CD4-positive, alpha-beta T cell (primary cell): Measurements from ENCODE around the gene TMEM132A. TPM values are rescaled to one million over a fixed set of nuclear protein-coding genes. Genes with fewer than 3 reads are reported as not detected.

Experiments
- ATAC-seq: fragments of 200-7000 bp; cut with Tn5 transposase; one replicate; pipeline ENCODE4 v1.10.0; 2022; ENCODE audit warnings: mild to moderate bottlenecking; ENCODE audit not compliant: poor library complexity
- CTCF ChIA-PET: fragments of 350-600 bp; sonication (Branson Sonifier 250); formaldehyde crosslinking; loops from one replicate; lab custom pipeline; 2021; ENCODE audit warnings: antibody characterized with exemption, inconsistent platforms; lab: Charles Lee
- POLR2A ChIA-PET: fragments of 350-600 bp; sonication (Branson Sonifier 250); formaldehyde crosslinking; loops from one replicate; lab custom pipeline; 2021; ENCODE audit warnings: antibody characterized with exemption, inconsistent platforms; lab: Charles Lee
- DNase-seq, 14 experiments: peaks; one replicate each; pipeline ENCODE4 v3.0.0-alpha.2; 2013 to 2020; ENCODE audit warnings: mixed read lengths in 2 of 14
- H3K27ac ChIP-seq, 2 donors: one replicate each; pipeline versions ENCODE4 v1.5.1 to v1.7.0; 2013; ENCODE audit warnings: low read length in 2 of 2, low read depth in 1 of 2, mild to moderate bottlenecking in 1 of 2
- H3K27me3 ChIP-seq, 2 experiments: 1 replicate in 1 of 2; 2 replicates in 1 of 2; pipeline versions ENCODE4 v1.6.1 to v1.7.0; 2013; ENCODE audit warnings: low read length in 2 of 2, control low read depth in 1 of 2, mild to moderate bottlenecking in 1 of 2, moderate library complexity in 1 of 2; ENCODE audit not compliant: insufficient read depth in 2 of 2, control insufficient read depth in 1 of 2
- H3K36me3 ChIP-seq: one replicate; pipeline ENCODE4 v1.6.1; 2013; ENCODE audit warnings: low read length, control low read depth; ENCODE audit not compliant: insufficient read depth
- H3K4me1 ChIP-seq: one replicate; pipeline ENCODE4 v1.6.1; 2013; ENCODE audit warnings: low read length, control low read depth; ENCODE audit not compliant: insufficient read depth
- H3K4me3 ChIP-seq: one replicate; pipeline ENCODE4 v1.5.1; 2013; ENCODE audit warnings: mild to moderate bottlenecking, low read length, moderate library complexity
- H3K9me3 ChIP-seq, 2 experiments: 1 replicate in 1 of 2; 2 replicates in 1 of 2; pipeline versions ENCODE4 v1.6.1 to v1.7.0; 2013; ENCODE audit warnings: low read length in 2 of 2, mild to moderate bottlenecking in 2 of 2, control low read depth in 1 of 2, moderate library complexity in 1 of 2; ENCODE audit not compliant: control insufficient read depth in 1 of 2, insufficient read depth in 1 of 2
- H3K27ac Mint-ChIP-seq: one replicate; pipeline ENCODE4 v1.8.0; 2020; ENCODE audit warnings: mixed read lengths
- H3K27me3 Mint-ChIP-seq: one replicate; pipeline ENCODE4 v1.8.0; 2021; ENCODE audit warnings: mixed read lengths
- H3K36me3 Mint-ChIP-seq: one replicate; pipeline ENCODE4 v1.8.0; 2021; ENCODE audit warnings: low read depth, mixed read lengths
- H3K4me1 Mint-ChIP-seq: one replicate; pipeline ENCODE4 v1.8.0; 2021; ENCODE audit warnings: low read depth, mixed read lengths
- H3K4me3 Mint-ChIP-seq: one replicate; pipeline ENCODE4 v1.8.0; 2020; ENCODE audit warnings: mild to moderate bottlenecking, mixed read lengths
- H3K9me3 Mint-ChIP-seq: one replicate; pipeline ENCODE4 v1.8.0; 2020; ENCODE audit warnings: mixed read lengths
- intact Hi-C, 2 experiments: fragments of 100-400 bp; cut with DNase I in 1 of 2; cut with micrococcal nuclease in 1 of 2; formaldehyde crosslinking; loops; one replicate each; pipeline versions ENCODE4 v1.15.1 to v1.9.0; 2023 to 2025; cut with DNase I, micrococcal nuclease
- total RNA-seq, 174 experiments: library from RNA in 2 of 174; stranded (reverse) in 2 of 174; gene quantifications; one replicate each; pipeline ENCODE4 v1.2.3 and lab custom pipeline; 2021 to 2026
- TF ChIP-seq, protein P1 (sequence below): fragments of 200-600 bp; IDR thresholded peaks from one replicate; pipeline ENCODE4 v1.8.0; 2022; ENCODE audit warnings: antibody characterized with exemption, mild to moderate bottlenecking

The TMEM132A gene
- total RNA-seq, 2 experiments from 2014 or later, result not detected

DNA sequence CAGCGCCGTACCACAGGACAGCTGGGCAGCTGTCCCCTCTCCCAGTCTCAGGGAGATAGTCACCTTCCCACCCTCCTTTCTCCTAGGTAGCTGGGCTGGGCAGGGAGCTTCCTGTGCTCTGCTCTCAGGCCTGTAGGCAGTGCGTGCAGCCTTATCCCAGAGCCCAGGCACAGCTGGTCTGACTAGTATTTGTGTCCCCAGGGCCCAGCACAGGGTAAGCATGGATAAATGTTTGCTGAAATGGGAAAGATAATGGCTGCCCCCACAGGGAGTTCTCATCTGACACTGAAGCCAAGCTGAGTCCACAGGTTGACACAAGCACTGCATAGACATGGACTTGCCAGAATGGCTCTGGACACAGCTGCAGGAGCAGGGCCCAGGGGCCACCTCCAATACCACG is 18.0 kb downstream of the TMEM132A start:
- DNase-seq (no peak), ATAC-seq (no peak)
- intact Hi-C loops, result loop anchor here in 1 of 2 experiments (5.0 kb wide), 1 partner anchor 840 kb away; no protein-coding TSS in a partner anchor
- Histone ChIP-seq H3K4me1 (no peaks in the 10 kb centered on the region), H3K9me3 (no peaks in the 10 kb centered on the region), H3K36me3 (no peaks in the 10 kb centered on the region), H3K4me3 (no peak overlapping the region), H3K27me3 (no peaks in the 10 kb centered on the region), H3K27ac (no peak overlapping the region)
- Mint-ChIP-seq H3K9me3 (no peaks in the 10 kb centered on the region), H3K4me1 (no peaks in the 10 kb centered on the region), H3K27me3 (no peaks in the 10 kb centered on the region), H3K27ac (no peak overlapping the region), H3K4me3 (no peak overlapping the region), H3K36me3 (peaks cover 11% of the 10 kb centered on the region)
- POLR2A ChIA-PET, result interaction anchor here (1.0 kb wide), 1 partner anchor 29 kb away, joined by 3 read pairs; the partner anchor contains the start of gene TMEM109
- TF ChIP-seq, protein P1, sequence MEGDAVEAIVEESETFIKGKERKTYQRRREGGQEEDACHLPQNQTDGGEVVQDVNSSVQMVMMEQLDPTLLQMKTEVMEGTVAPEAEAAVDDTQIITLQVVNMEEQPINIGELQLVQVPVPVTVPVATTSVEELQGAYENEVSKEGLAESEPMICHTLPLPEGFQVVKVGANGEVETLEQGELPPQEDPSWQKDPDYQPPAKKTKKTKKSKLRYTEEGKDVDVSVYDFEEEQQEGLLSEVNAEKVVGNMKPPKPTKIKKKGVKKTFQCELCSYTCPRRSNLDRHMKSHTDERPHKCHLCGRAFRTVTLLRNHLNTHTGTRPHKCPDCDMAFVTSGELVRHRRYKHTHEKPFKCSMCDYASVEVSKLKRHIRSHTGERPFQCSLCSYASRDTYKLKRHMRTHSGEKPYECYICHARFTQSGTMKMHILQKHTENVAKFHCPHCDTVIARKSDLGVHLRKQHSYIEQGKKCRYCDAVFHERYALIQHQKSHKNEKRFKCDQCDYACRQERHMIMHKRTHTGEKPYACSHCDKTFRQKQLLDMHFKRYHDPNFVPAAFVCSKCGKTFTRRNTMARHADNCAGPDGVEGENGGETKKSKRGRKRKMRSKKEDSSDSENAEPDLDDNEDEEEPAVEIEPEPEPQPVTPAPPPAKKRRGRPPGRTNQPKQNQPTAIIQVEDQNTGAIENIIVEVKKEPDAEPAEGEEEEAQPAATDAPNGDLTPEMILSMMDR, result no peak
- CTCF ChIA-PET, result no interaction called here

DNA sequence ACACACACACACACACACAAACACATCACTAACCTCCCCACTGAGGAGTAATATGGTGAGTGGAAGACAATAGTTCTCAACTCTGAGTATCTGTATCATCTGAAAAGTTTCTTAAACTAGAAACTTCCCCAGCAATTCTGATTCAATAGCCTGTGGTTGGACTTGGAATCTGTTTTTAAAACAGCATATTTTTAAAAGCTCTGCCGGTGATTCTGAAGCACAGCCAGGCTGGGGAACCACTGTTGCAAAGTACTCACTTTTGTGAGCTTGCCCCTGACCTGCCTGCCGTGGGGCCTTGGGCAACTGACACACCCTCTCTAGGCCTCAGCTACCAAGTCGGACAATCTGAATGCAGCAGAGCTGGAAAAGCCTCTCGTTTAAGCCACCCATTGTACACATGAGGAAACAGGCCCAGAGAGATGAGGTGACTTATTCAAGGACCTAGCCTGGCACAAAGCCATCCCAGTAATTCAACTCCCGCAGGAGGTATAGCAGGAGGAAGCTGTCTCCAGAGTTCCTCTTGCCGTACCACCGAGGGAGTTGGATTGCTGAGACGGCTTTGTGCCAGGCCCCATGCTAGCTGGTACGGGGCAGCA is 18.8 kb downstream of the TMEM132A start:
- TF ChIP-seq, protein P1, result no peak
- Histone ChIP-seq H3K27me3 (no peaks in the 10 kb centered on the region), H3K27ac (no peak overlapping the region), H3K9me3 (no peaks in the 10 kb centered on the region), H3K36me3 (no peaks in the 10 kb centered on the region), H3K4me3 (no peak overlapping the region), H3K4me1 (no peaks in the 10 kb centered on the region)
- Mint-ChIP-seq H3K27me3 (no peaks in the 10 kb centered on the region), H3K4me1 (no peaks in the 10 kb centered on the region), H3K36me3 (peaks cover 11% of the 10 kb centered on the region), H3K4me3 (no peak overlapping the region), H3K9me3 (no peaks in the 10 kb centered on the region), H3K27ac (no peak overlapping the region)
- ChIA-PET POLR2A (interaction anchor here (1.0 kb wide), 1 partner anchor 29 kb away, joined by 3 read pairs; the partner anchor contains the start of gene TMEM109), CTCF (no interaction called here)
- intact Hi-C loops, result loop anchor here in 1 of 2 experiments (5.0 kb wide), 1 partner anchor 839 kb away; no protein-coding TSS in a partner anchor
- DNase-seq (no peak), ATAC-seq (no peak)

DNA sequence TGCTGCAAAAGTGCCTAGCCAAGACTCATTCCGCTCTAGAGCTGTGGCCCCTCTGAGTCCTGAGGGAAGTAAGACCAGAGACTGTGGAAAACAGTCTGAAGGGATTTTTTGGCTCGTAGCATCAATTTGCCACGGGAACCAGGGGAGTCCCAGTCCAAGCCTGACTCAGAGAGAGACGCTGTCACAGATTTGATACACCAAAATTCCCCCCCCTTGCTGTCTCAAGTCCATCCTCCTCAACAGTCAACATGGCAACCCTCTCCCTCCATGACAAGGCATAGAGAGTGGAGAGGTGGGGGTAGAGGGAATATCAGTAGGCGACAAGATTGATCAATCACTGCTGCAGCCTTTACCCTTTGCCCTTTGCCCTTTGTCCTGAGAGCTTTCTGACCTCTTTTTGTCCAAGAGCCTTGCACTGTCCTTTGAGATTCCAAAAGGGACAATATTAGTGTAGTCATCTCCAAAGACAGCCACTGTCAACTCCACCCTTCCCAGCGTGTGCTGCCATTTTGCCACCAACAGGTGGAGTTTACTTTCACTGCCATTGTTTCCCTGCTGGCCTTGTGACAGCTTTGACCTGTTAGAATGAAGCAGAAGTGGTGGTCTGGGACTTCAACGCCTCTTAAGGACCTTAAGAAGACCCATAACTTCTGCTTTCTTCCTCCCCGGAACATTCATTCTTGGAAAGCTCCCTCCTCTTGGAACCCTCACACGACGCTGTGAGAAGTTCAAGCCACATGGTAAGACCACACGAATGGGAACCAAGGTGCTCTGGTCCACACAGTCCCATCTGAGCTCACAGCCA is 20.4 kb downstream of the TMEM132A start:
- H3K27ac ChIP-seq, result no peak overlapping the region
- H3K4me3 Mint-ChIP-seq, result no peak overlapping the region
- intact Hi-C loops, result loop anchor here in 1 of 2 experiments (5.0 kb wide), 1 partner anchor 838 kb away; no protein-coding TSS in a partner anchor
- H3K9me3 ChIP-seq, result no peaks in the 10 kb centered on the region
- ChIA-PET POLR2A (no interaction called here), CTCF (interaction anchor here (0.6 to 1.0 kb wide), 2 partner anchors 18 to 213 kb away, joined by 3 read pairs; no protein-coding TSS in a partner anchor)
- no peaks in the 10 kb centered on the region for H3K36me3 ChIP-seq
- peaks cover 0 to 4% of the 10 kb centered on the region in 2 experiments for H3K27me3 ChIP-seq
- no peaks in the 10 kb centered on the region for H3K4me1 Mint-ChIP-seq
- no peak overlapping the region for H3K4me3 ChIP-seq
- H3K27ac Mint-ChIP-seq, result peak overlapping the region; percentile 17
- no peaks in the 10 kb centered on the region for H3K27me3 Mint-ChIP-seq
- ATAC-seq (no peak), DNase-seq (peak in 2 of 14 experiments; percentile 45 to 48)
- TF ChIP-seq, protein P1, result peak; percentile 24
- H3K4me1 ChIP-seq, result no peaks in the 10 kb centered on the region
- no peaks in the 10 kb centered on the region for H3K9me3 Mint-ChIP-seq
- H3K36me3 Mint-ChIP-seq, result peaks cover 11% of the 10 kb centered on the region
